ENCODE measurements around the gene HK3. TPM values are rescaled to one million over a fixed set of nuclear protein-coding genes. Genes with fewer than 3 reads are reported as not detected.

The HK3 gene
- total and polyA plus RNA-seq, 9 of the 15 experiments (the other 6 are each of a cell fraction or from before 2014, with no cell fraction given): 0.16 TPM; not detected in 8

DNA sequence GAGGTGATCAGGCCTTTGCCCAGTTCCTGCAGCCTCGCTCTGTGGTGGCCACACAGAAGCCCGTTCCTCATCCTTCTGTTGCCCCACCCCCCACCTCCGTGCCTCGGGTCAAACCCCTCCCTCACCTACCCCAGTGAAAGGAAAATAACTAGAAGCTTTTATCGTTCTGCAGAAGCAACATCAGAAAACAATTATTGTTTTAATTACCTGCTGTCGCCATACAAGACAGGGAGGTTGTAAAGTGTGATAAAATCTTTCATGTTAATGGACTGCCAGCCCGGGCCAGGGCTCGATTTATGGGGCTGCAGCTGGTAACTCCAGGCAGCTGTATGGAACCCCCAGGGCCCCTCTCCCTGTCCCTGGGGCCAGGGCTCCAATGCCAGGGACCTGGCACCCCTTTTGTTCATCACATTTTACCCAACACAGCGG lies 68.1 kb downstream of the HK3 start:
- TF ChIP-seq POU5F1 (IDR thresholded peaks at IDR 0.05; ENCODE audit: borderline replicate concordance, low read depth, low read length, partially characterized antibody) (no peak), HMGN3 (IDR thresholded peaks at IDR 0.05; ENCODE audit: borderline replicate concordance, extremely low read depth, insufficient read length, low read depth, low read length) (no peak), JUND (IDR thresholded peaks at IDR 0.05; ENCODE audit: borderline replicate concordance, low read depth, low read length) (no peak), JUND (tag; IDR thresholded peaks at IDR 0.05; ENCODE audit: borderline replicate concordance, low read depth, low read length) (no peak), ZNF583 (CRISPR knock-in tag; IDR thresholded peaks at IDR 0.05) (no peak), NUFIP1 (IDR thresholded peaks at IDR 0.05; ENCODE audit: partially characterized antibody) (no peak), STAT5A (IDR thresholded peaks at IDR 0.05; ENCODE audit: borderline replicate concordance, low read length) (no peak), TCF7 (IDR thresholded peaks at IDR 0.05; ENCODE audit: borderline replicate concordance) (no peak), ZNF76 (CRISPR knock-in tag; IDR thresholded peaks at IDR 0.05; ENCODE audit: borderline replicate concordance) (no peak), SMARCC2 (IDR thresholded peaks at IDR 0.05; ENCODE audit: low read depth) (no peak), KDM5B (IDR thresholded peaks at IDR 0.05; ENCODE audit: insufficient replicate concordance, low read depth, low read length) (no peak)
- TF ChIP-seq, protein P1, sequence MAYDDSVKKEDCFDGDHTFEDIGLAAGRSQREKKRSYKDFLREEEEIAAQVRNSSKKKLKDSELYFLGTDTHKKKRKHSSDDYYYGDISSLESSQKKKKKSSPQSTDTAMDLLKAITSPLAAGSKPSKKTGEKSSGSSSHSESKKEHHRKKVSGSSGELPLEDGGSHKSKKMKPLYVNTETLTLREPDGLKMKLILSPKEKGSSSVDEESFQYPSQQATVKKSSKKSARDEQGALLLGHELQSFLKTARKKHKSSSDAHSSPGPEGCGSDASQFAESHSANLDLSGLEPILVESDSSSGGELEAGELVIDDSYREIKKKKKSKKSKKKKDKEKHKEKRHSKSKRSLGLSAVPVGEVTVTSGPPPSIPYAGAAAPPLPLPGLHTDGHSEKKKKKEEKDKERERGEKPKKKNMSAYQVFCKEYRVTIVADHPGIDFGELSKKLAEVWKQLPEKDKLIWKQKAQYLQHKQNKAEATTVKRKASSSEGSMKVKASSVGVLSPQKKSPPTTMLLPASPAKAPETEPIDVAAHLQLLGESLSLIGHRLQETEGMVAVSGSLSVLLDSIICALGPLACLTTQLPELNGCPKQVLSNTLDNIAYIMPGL (CRISPR knock-in tag; IDR thresholded peaks at IDR 0.05): no peak

More for the DNA sequence above, 68.1 kb downstream of the HK3 start:
- Histone ChIP-seq H2AFZ (ENCODE audit: low read depth, low read length) (no peak overlapping the region), H3K4me2 (ENCODE audit: insufficient read depth, low read length) (no peak overlapping the region), H3K27me3 (ENCODE audit: control insufficient read depth in 2 of 2, insufficient read depth in 2 of 2, low read length in 2 of 2) (peaks cover 4 to 28% of the 10 kb centered on the region in 2 experiments; a peak in 3 of 5 replicates), H3K36me3 (ENCODE audit: control insufficient read depth, insufficient read depth, low read length) (no peaks in the 10 kb centered on the region), H3K4me3 (no peak overlapping the region), H3K4me1 (replicated peaks in 1 of 2; ENCODE audit: control insufficient read depth in 2 of 2, insufficient read depth in 2 of 2, low read length in 2 of 2) (no peaks in the 10 kb centered on the region; a peak in 2 of 5 replicates), H3K9me3 (replicated peaks; ENCODE audit: control insufficient read depth, insufficient read depth, low read depth, low read length) (no peaks in the 10 kb centered on the region), H3K79me2 (ENCODE audit: control insufficient read depth, insufficient read depth, low read length) (no peaks in the 10 kb centered on the region), H3K9ac (ENCODE audit: insufficient read depth in 1 of 2, low read depth in 2 of 2, low read length in 2 of 2) (no peak overlapping the region), H4K20me1 (replicated peaks; ENCODE audit: control insufficient read depth, insufficient read depth, low read length) (0 out of 2 replicates have a peak, but pooled peaks cover 7% of the 10 kb centered on the region), H3K9me1 (ENCODE audit: control insufficient read depth, insufficient read depth, low read length) (peaks cover 3% of the 10 kb centered on the region), H3K27ac (ENCODE audit: extremely low read depth, low read depth, low read length) (no peak overlapping the region)
- intact Hi-C loops (cut with micrococcal nuclease): no loop called here
- BruUV-seq (replicated peaks): no TSS peak
- 2% methylated on average over 8 of the region's 9 CpGs for WGBS (ENCODE audit: insufficient coverage, low coverage, missing lambda C conversion rate)
- ChIA-PET CTCF (ENCODE audit: low intra/inter-chr PET ratio) (no interaction called here), POLR2A (no interaction called here)
- DNase-seq (ENCODE audit: extremely low read depth in 1 of 4, low spot score in 3 of 4) (no peak), ATAC-seq (no peak), FAIRE-seq (no peak)
- in situ Hi-C loops (cut with MboI): no loop called here

Other genes starting within 250 kb of the HK3 start
- not detected in 2 replicates for gene UNC5A, start 88.8 kb downstream of the HK3 start, total RNA-seq (2014; rRNA removed)
- gene UNC5A, start 88.8 kb downstream of the HK3 start, total RNA-seq (2014; rRNA removed; fragmentation: Illumina TruSeq; extraction: Trizol): not detected in 2 replicates
- gene UNC5A, start 88.8 kb downstream of the HK3 start, total RNA-seq (2015; rRNA removed; fragmentation: Illumina TruSeq; extraction: Trizol): not detected in 2 replicates
- gene UNC5A, start 88.8 kb downstream of the HK3 start, total RNA-seq (2021): not detected in 2 replicates
- gene UNC5A, start 88.8 kb downstream of the HK3 start, polyA plus RNA-seq (2011; rRNA removed): not detected in 2 replicates
- not detected in 2 replicates for gene UNC5A, start 88.8 kb downstream of the HK3 start, polyA plus RNA-seq (2014; fragmentation: Illumina TruSeq; extraction: Trizol)
- gene UNC5A, start 88.8 kb downstream of the HK3 start, polyA plus RNA-seq (2014; fragmentation: Nextera tagmentation; extraction: Ambion mirVana): not detected
- gene UNC5A, start 88.8 kb downstream of the HK3 start, polyA plus RNA-seq (2014; rRNA removed): not detected in 2 replicates
- gene UIMC1, start 107.4 kb upstream of the HK3 start, total RNA-seq (2014; rRNA removed): 28.5 and 33.3 TPM in 2 replicates
- gene UIMC1, start 107.4 kb upstream of the HK3 start, total RNA-seq (2014; rRNA removed; fragmentation: Illumina TruSeq; extraction: Trizol): 51.7 and 52.3 TPM in 2 replicates
- 41.6 and 49.2 TPM in 2 replicates for gene UIMC1, start 107.4 kb upstream of the HK3 start, total RNA-seq (2015; rRNA removed; fragmentation: Illumina TruSeq; extraction: Trizol)
- 44.8 and 46.3 TPM in 2 replicates for gene UIMC1, start 107.4 kb upstream of the HK3 start, total RNA-seq (2021)
- gene UIMC1, start 107.4 kb upstream of the HK3 start, polyA plus RNA-seq (2011; rRNA removed): 31.1 and 33.5 TPM in 2 replicates
- gene UIMC1, start 107.4 kb upstream of the HK3 start, polyA plus RNA-seq (2014; fragmentation: Illumina TruSeq; extraction: Trizol): 37.6 and 43.7 TPM in 2 replicates
- 10 to 100 TPM; 14.9 to 23.6 TPM for gene UIMC1, start 107.4 kb upstream of the HK3 start, polyA plus RNA-seq (2014; fragmentation: Nextera tagmentation; extraction: Ambion mirVana)
- 34.0 and 36.8 TPM in 2 replicates for gene UIMC1, start 107.4 kb upstream of the HK3 start, polyA plus RNA-seq (2014; rRNA removed)
- 19.5 and 29.8 TPM in 2 replicates for gene ZNF346, start 123.3 kb upstream of the HK3 start, total RNA-seq (2014; rRNA removed)
- gene ZNF346, start 123.3 kb upstream of the HK3 start, total RNA-seq (2014; rRNA removed; fragmentation: Illumina TruSeq; extraction: Trizol): 20.1 and 23.1 TPM in 2 replicates
- gene ZNF346, start 123.3 kb upstream of the HK3 start, total RNA-seq (2015; rRNA removed; fragmentation: Illumina TruSeq; extraction: Trizol): 20.8 and 21.8 TPM in 2 replicates
- gene ZNF346, start 123.3 kb upstream of the HK3 start, total RNA-seq (2021): 20.5 and 21.1 TPM in 2 replicates
- gene ZNF346, start 123.3 kb upstream of the HK3 start, polyA plus RNA-seq (2011; rRNA removed): 21.7 and 24.6 TPM in 2 replicates
- gene ZNF346, start 123.3 kb upstream of the HK3 start, polyA plus RNA-seq (2014; fragmentation: Illumina TruSeq; extraction: Trizol): 24.8 and 25.1 TPM in 2 replicates
- 1 to 10 TPM; 5.0 to 6.5 TPM for gene ZNF346, start 123.3 kb upstream of the HK3 start, polyA plus RNA-seq (2014; fragmentation: Nextera tagmentation; extraction: Ambion mirVana)
- gene ZNF346, start 123.3 kb upstream of the HK3 start, polyA plus RNA-seq (2014; rRNA removed): 16.8 and 20.2 TPM in 2 replicates
- 19.1 and 25.8 TPM in 2 replicates for gene FGFR4, start 187.6 kb upstream of the HK3 start, total RNA-seq (2014; rRNA removed)
- 2.5 and 5.2 TPM in 2 replicates for gene FGFR4, start 187.6 kb upstream of the HK3 start, total RNA-seq (2014; rRNA removed; fragmentation: Illumina TruSeq; extraction: Trizol)
- gene FGFR4, start 187.6 kb upstream of the HK3 start, total RNA-seq (2015; rRNA removed; fragmentation: Illumina TruSeq; extraction: Trizol): 7.5 and 7.8 TPM in 2 replicates
- gene FGFR4, start 187.6 kb upstream of the HK3 start, total RNA-seq (2021): 32.2 and 35.4 TPM in 2 replicates
- gene FGFR4, start 187.6 kb upstream of the HK3 start, polyA plus RNA-seq (2011; rRNA removed): 14.8 and 21.0 TPM in 2 replicates
- 7.0 and 15.9 TPM in 2 replicates for gene FGFR4, start 187.6 kb upstream of the HK3 start, polyA plus RNA-seq (2014; fragmentation: Illumina TruSeq; extraction: Trizol)
- under 1 TPM; 0.76 to 0.89 TPM for gene FGFR4, start 187.6 kb upstream of the HK3 start, polyA plus RNA-seq (2014; fragmentation: Nextera tagmentation; extraction: Ambion mirVana)
- gene FGFR4, start 187.6 kb upstream of the HK3 start, polyA plus RNA-seq (2014; rRNA removed): 17.9 and 24.9 TPM in 2 replicates
- gene NSD1, start 234.4 kb upstream of the HK3 start, total RNA-seq (2014; rRNA removed): 27.7 and 29.5 TPM in 2 replicates
- 36.7 and 45.4 TPM in 2 replicates for gene NSD1, start 234.4 kb upstream of the HK3 start, total RNA-seq (2014; rRNA removed; fragmentation: Illumina TruSeq; extraction: Trizol)
- gene NSD1, start 234.4 kb upstream of the HK3 start, total RNA-seq (2015; rRNA removed; fragmentation: Illumina TruSeq; extraction: Trizol): 39.1 TPM in 2 replicates
- gene NSD1, start 234.4 kb upstream of the HK3 start, total RNA-seq (2021): 51.0 and 54.3 TPM in 2 replicates
- 13.9 and 15.7 TPM in 2 replicates for gene NSD1, start 234.4 kb upstream of the HK3 start, polyA plus RNA-seq (2011; rRNA removed)
- gene NSD1, start 234.4 kb upstream of the HK3 start, polyA plus RNA-seq (2014; fragmentation: Illumina TruSeq; extraction: Trizol): 20.9 and 24.7 TPM in 2 replicates
- 1 to 10 TPM; 3.8 to 5.5 TPM for gene NSD1, start 234.4 kb upstream of the HK3 start, polyA plus RNA-seq (2014; fragmentation: Nextera tagmentation; extraction: Ambion mirVana)
- 12.4 and 15.8 TPM in 2 replicates for gene NSD1, start 234.4 kb upstream of the HK3 start, polyA plus RNA-seq (2014; rRNA removed)

Data from K562 (cell line).